Measurements from ENCODE around the gene RNU7-1. TPM values are rescaled to one million over a fixed set of nuclear protein-coding genes. Genes with fewer than 3 reads are reported as not detected.

Gene RNU7-1
- not detected for polyA plus RNA-seq (2013, experiment 1 of 2)
- polyA plus RNA-seq (2013, experiment 2 of 2): not detected

GRCh38 chr12:6943722-6944380, at the start of gene RNU7-1, which contains the start of gene C12orf57:
RNU7-1 (plus strand) TSS chr12:6943816.
C12orf57 (plus strand) TSS chr12:6944022; CDS start chr12:6944122, 100 bp downstream.
- H3K4me3 ChIP-seq (ENCODE audit: low read length): peak within 1 kb of the TSS; percentile 75
- peaks cover 2% of the 10 kb centered on the region for H3K4me1 ChIP-seq (ENCODE audit: control insufficient read depth, low read depth, low read length)
- H4K5ac ChIP-seq (ENCODE audit: low read length): no peak within 1 kb of the TSS
- peak within 1 kb of the TSS; percentile 99 for H3K56ac ChIP-seq (ENCODE audit: low read length)
- H2BK5ac ChIP-seq (ENCODE audit: low read length): peak within 1 kb of the TSS; percentile 90
- H3K4me2 ChIP-seq (ENCODE audit: low read length): peak within 1 kb of the TSS; percentile 95
- H3K4ac ChIP-seq (ENCODE audit: low read depth, low read length): peak within 1 kb of the TSS; percentile 71
- H3K79me2 ChIP-seq (ENCODE audit: control insufficient read depth, insufficient read depth, low read length): no peaks in the 10 kb centered on the region
- H3K36me3 ChIP-seq (ENCODE audit: control insufficient read depth, insufficient read depth, low read length): peaks cover 4% of the 10 kb centered on the region
- H3K23ac ChIP-seq (ENCODE audit: low read length): peak within 1 kb of the TSS; percentile 98
- H2BK15ac ChIP-seq (replicated peaks; ENCODE audit: low read depth): no peak within 1 kb of the TSS
- H2AK5ac ChIP-seq (ENCODE audit: low read length): peak within 1 kb of the TSS; percentile 86
- peak within 1 kb of the TSS; percentile 87 for H3K27ac ChIP-seq (ENCODE audit: low read depth, low read length)
- peak within 1 kb of the TSS; percentile 99 for H3K9ac ChIP-seq (ENCODE audit: low read length)
- no peak within 1 kb of the TSS for H4K8ac ChIP-seq (ENCODE audit: low read depth, low read length)
- no peak within 1 kb of the TSS for H2BK120ac ChIP-seq (ENCODE audit: low read depth, low read length)
- H3K79me1 ChIP-seq (ENCODE audit: low read length): peaks cover 3% of the 10 kb centered on the region
- DNase-seq: peak; percentile 99
- peak within 1 kb of the TSS; percentile 12 for H3K18ac ChIP-seq (ENCODE audit: low read length)
- no peaks in the 10 kb centered on the region for H3K27me3 ChIP-seq (ENCODE audit: insufficient read depth, low read length, poor library complexity)
- no CpG with 5 or more reads among the region's 31 CpGs for WGBS (ENCODE audit: extremely low coverage, insufficient coverage, low lambda C conversion rate)

- DNase-seq: no peak
- Histone ChIP-seq H2AK5ac (ENCODE audit: low read length) (no peak overlapping the region), H3K27ac (ENCODE audit: low read depth, low read length) (no peak overlapping the region), H2BK5ac (ENCODE audit: low read length) (no peak overlapping the region), H2BK120ac (ENCODE audit: low read depth, low read length) (no peak overlapping the region), H3K18ac (ENCODE audit: low read length) (no peak overlapping the region), H3K56ac (ENCODE audit: low read length) (no peak overlapping the region), H3K79me2 (ENCODE audit: control insufficient read depth, insufficient read depth, low read length) (no peaks in the 10 kb centered on the region), H3K23ac (ENCODE audit: low read length) (no peak overlapping the region), H3K79me1 (ENCODE audit: low read length) (no peaks in the 10 kb centered on the region), H3K36me3 (ENCODE audit: control insufficient read depth, insufficient read depth, low read length) (no peaks in the 10 kb centered on the region), H4K8ac (ENCODE audit: low read depth, low read length) (no peak overlapping the region), H3K4me3 (ENCODE audit: low read length) (no peak overlapping the region), H3K4ac (ENCODE audit: low read depth, low read length) (no peak overlapping the region), H3K27me3 (ENCODE audit: insufficient read depth, low read length, poor library complexity) (no peaks in the 10 kb centered on the region), H3K4me2 (ENCODE audit: low read length) (no peak overlapping the region), H3K4me1 (ENCODE audit: control insufficient read depth, low read depth, low read length) (peaks cover 4% of the 10 kb centered on the region), H4K5ac (ENCODE audit: low read length) (no peak overlapping the region), H2BK15ac (replicated peaks; ENCODE audit: low read depth) (no peak overlapping the region), H3K9ac (ENCODE audit: low read length) (no peak overlapping the region)
- WGBS (ENCODE audit: extremely low coverage, insufficient coverage, low lambda C conversion rate): no CpG with 5 or more reads among the region's 3 CpGs
These were observed 49.3 kb upstream of the RNU7-1 start for GRCh38 chr12:6894321-6894720.

- Histone ChIP-seq H4K8ac (ENCODE audit: low read depth, low read length) (no peak overlapping the region), H2BK15ac (replicated peaks; ENCODE audit: low read depth) (no peak overlapping the region), H3K79me2 (ENCODE audit: control insufficient read depth, insufficient read depth, low read length) (no peaks in the 10 kb centered on the region), H3K56ac (ENCODE audit: low read length) (no peak overlapping the region), H3K18ac (ENCODE audit: low read length) (no peak overlapping the region), H4K5ac (ENCODE audit: low read length) (no peak overlapping the region), H3K9ac (ENCODE audit: low read length) (no peak overlapping the region), H3K23ac (ENCODE audit: low read length) (no peak overlapping the region), H2AK5ac (ENCODE audit: low read length) (no peak overlapping the region), H3K4me2 (ENCODE audit: low read length) (no peak overlapping the region), H2BK120ac (ENCODE audit: low read depth, low read length) (no peak overlapping the region), H3K27ac (ENCODE audit: low read depth, low read length) (no peak overlapping the region), H3K4me1 (ENCODE audit: control insufficient read depth, low read depth, low read length) (no peaks in the 10 kb centered on the region), H3K4me3 (ENCODE audit: low read length) (no peak overlapping the region), H3K36me3 (ENCODE audit: control insufficient read depth, insufficient read depth, low read length) (no peaks in the 10 kb centered on the region), H2BK5ac (ENCODE audit: low read length) (no peak overlapping the region), H3K4ac (ENCODE audit: low read depth, low read length) (no peak overlapping the region), H3K79me1 (ENCODE audit: low read length) (no peaks in the 10 kb centered on the region), H3K27me3 (ENCODE audit: insufficient read depth, low read length, poor library complexity) (no peaks in the 10 kb centered on the region)
- no peak for DNase-seq
- no CpG with 5 or more reads among the region's 6 CpGs for WGBS (ENCODE audit: extremely low coverage, insufficient coverage, low lambda C conversion rate)
These were observed 46.7 kb upstream of the RNU7-1 start for GRCh38 chr12:6896846-6897435.

- H3K27me3 ChIP-seq (ENCODE audit: insufficient read depth, low read length, poor library complexity): no peaks in the 10 kb centered on the region
- no peaks in the 10 kb centered on the region for H3K4me1 ChIP-seq (ENCODE audit: control insufficient read depth, low read depth, low read length)
- no peaks in the 10 kb centered on the region for H3K79me2 ChIP-seq (ENCODE audit: control insufficient read depth, insufficient read depth, low read length)
- H2AK5ac ChIP-seq (ENCODE audit: low read length): no peak overlapping the region
- no peak overlapping the region for H3K18ac ChIP-seq (ENCODE audit: low read length)
- no peak overlapping the region for H3K56ac ChIP-seq (ENCODE audit: low read length)
- no peak overlapping the region for H3K4ac ChIP-seq (ENCODE audit: low read depth, low read length)
- no peak overlapping the region for H3K23ac ChIP-seq (ENCODE audit: low read length)
- H4K8ac ChIP-seq (ENCODE audit: low read depth, low read length): no peak overlapping the region
- no peak overlapping the region for H3K9ac ChIP-seq (ENCODE audit: low read length)
- WGBS (ENCODE audit: extremely low coverage, insufficient coverage, low lambda C conversion rate): no CpG with 5 or more reads among the region's 5 CpGs
- no peak overlapping the region for H2BK5ac ChIP-seq (ENCODE audit: low read length)
- H3K36me3 ChIP-seq (ENCODE audit: control insufficient read depth, insufficient read depth, low read length): no peaks in the 10 kb centered on the region
- no peak overlapping the region for H4K5ac ChIP-seq (ENCODE audit: low read length)
- no peak overlapping the region for H2BK120ac ChIP-seq (ENCODE audit: low read depth, low read length)
- DNase-seq: no peak
- H3K4me2 ChIP-seq (ENCODE audit: low read length): no peak overlapping the region
- H3K27ac ChIP-seq (ENCODE audit: low read depth, low read length): no peak overlapping the region
- H3K79me1 ChIP-seq (ENCODE audit: low read length): no peaks in the 10 kb centered on the region
- H2BK15ac ChIP-seq (replicated peaks; ENCODE audit: low read depth): no peak overlapping the region
- no peak overlapping the region for H3K4me3 ChIP-seq (ENCODE audit: low read length)
These were observed 44.2 kb upstream of the RNU7-1 start for GRCh38 chr12:6899427-6899826.

- Histone ChIP-seq H3K27me3 (ENCODE audit: insufficient read depth, low read length, poor library complexity) (no peaks in the 10 kb centered on the region), H3K18ac (ENCODE audit: low read length) (no peak overlapping the region), H3K9ac (ENCODE audit: low read length) (no peak overlapping the region), H3K23ac (ENCODE audit: low read length) (no peak overlapping the region), H2BK120ac (ENCODE audit: low read depth, low read length) (no peak overlapping the region), H3K79me2 (ENCODE audit: control insufficient read depth, insufficient read depth, low read length) (no peaks in the 10 kb centered on the region), H3K27ac (ENCODE audit: low read depth, low read length) (no peak overlapping the region), H4K8ac (ENCODE audit: low read depth, low read length) (no peak overlapping the region), H3K4me3 (ENCODE audit: low read length) (no peak overlapping the region), H3K79me1 (ENCODE audit: low read length) (no peaks in the 10 kb centered on the region), H2BK15ac (replicated peaks; ENCODE audit: low read depth) (no peak overlapping the region), H2BK5ac (ENCODE audit: low read length) (no peak overlapping the region), H4K5ac (ENCODE audit: low read length) (no peak overlapping the region), H2AK5ac (ENCODE audit: low read length) (no peak overlapping the region), H3K36me3 (ENCODE audit: control insufficient read depth, insufficient read depth, low read length) (no peaks in the 10 kb centered on the region), H3K4me2 (ENCODE audit: low read length) (no peak overlapping the region), H3K56ac (ENCODE audit: low read length) (no peak overlapping the region), H3K4me1 (ENCODE audit: control insufficient read depth, low read depth, low read length) (no peaks in the 10 kb centered on the region), H3K4ac (ENCODE audit: low read depth, low read length) (no peak overlapping the region)
- peak; percentile 78 for DNase-seq
- WGBS (ENCODE audit: extremely low coverage, insufficient coverage, low lambda C conversion rate): no CpG with 5 or more reads among the region's 10 CpGs
These were observed 43.6 kb upstream of the RNU7-1 start for GRCh38 chr12:6899837-6900519.
